ENCODE measurements around the gene GLP2R. TPM values are rescaled to one million over a fixed set of nuclear protein-coding genes. Genes with fewer than 3 reads are reported as not detected.
"Not testable (repeated sequence)": the region's sequence is repeated elsewhere in the genome, so short reads cannot be mapped to it uniquely, and the experiment has no call there.

Gene GLP2R
- total RNA-seq (2014; rRNA removed; shearing (Covaris generic)) = 1.7 and 2.5 TPM in 2 replicates

GRCh38 chr17:9825641-9826150 lies at the start of gene GLP2R:
Gene GLP2R, plus strand, starts transcription at chr17:9825924. Its CDS starts 140 bp downstream, at chr17:9826064.
- no peak for DNase-seq (ENCODE audit: low read depth)

- DNase-seq (ENCODE audit: low read depth) = no peak
These were observed 48.8 kb upstream of the GLP2R start for GRCh38 chr17:9776911-9777310.

GRCh38 chr17:9780552-9780951 lies 45.2 kb upstream of the GLP2R start:
- no peak for DNase-seq (ENCODE audit: low read depth)

GRCh38 chr17:9783050-9783449 lies 42.7 kb upstream of the GLP2R start:
- no peak for DNase-seq (ENCODE audit: low read depth)

GRCh38 chr17:9783465-9783864 lies 42.3 kb upstream of the GLP2R start:
- DNase-seq (ENCODE audit: low read depth) = not testable (repeated sequence)

GRCh38 chr17:9784544-9784943 lies 41.2 kb upstream of the GLP2R start:
- DNase-seq (ENCODE audit: low read depth) = no peak

GRCh38 chr17:9788601-9789000 lies 37.1 kb upstream of the GLP2R start:
- DNase-seq (ENCODE audit: low read depth) = no peak

GRCh38 chr17:9790316-9790715 lies 35.4 kb upstream of the GLP2R start:
- DNase-seq (ENCODE audit: low read depth) = no peak

- DNase-seq (ENCODE audit: low read depth) = no peak
These were observed 34.5 kb upstream of the GLP2R start, which contains the start of gene DHRS7C for GRCh38 chr17:9790889-9791876. Gene DHRS7C, minus strand, starts transcription at chr17:9791592. Its CDS starts 308 bp downstream, at chr17:9791284.

- DNase-seq (ENCODE audit: low read depth) = no peak
These were observed 33.4 kb upstream of the GLP2R start for GRCh38 chr17:9792181-9792840.

GRCh38 chr17:9798008-9798407 lies 27.7 kb upstream of the GLP2R start:
- DNase-seq (ENCODE audit: low read depth) = peak; percentile 37

GRCh38 chr17:9798724-9799123 lies 27.0 kb upstream of the GLP2R start:
- peak; percentile 43 for DNase-seq (ENCODE audit: low read depth)

- DNase-seq (ENCODE audit: low read depth) = no peak
These were observed 24.2 kb upstream of the GLP2R start for GRCh38 chr17:9801505-9801904.

- DNase-seq (ENCODE audit: low read depth) = peak; percentile 96
These were observed 23.4 kb upstream of the GLP2R start for GRCh38 chr17:9802294-9802693.

GRCh38 chr17:9802697-9803096 lies 23.0 kb upstream of the GLP2R start:
- no peak for DNase-seq (ENCODE audit: low read depth)

- no peak for DNase-seq (ENCODE audit: low read depth)
These were observed 20.0 kb upstream of the GLP2R start for GRCh38 chr17:9805769-9806168.

GRCh38 chr17:9806699-9807098 lies 19.0 kb upstream of the GLP2R start:
- DNase-seq (ENCODE audit: low read depth) = no peak

GRCh38 chr17:9809409-9809808 lies 16.3 kb upstream of the GLP2R start:
- no peak for DNase-seq (ENCODE audit: low read depth)

- peak; percentile 51 for DNase-seq (ENCODE audit: low read depth)
These were observed 15.4 kb upstream of the GLP2R start for GRCh38 chr17:9810100-9810949.

GRCh38 chr17:9811086-9811485 lies 14.6 kb upstream of the GLP2R start:
- peak; percentile 75 for DNase-seq (ENCODE audit: low read depth)

GRCh38 chr17:9811537-9811936 lies 14.2 kb upstream of the GLP2R start:
- no peak for DNase-seq (ENCODE audit: low read depth)

GRCh38 chr17:9813166-9813565 lies 12.6 kb upstream of the GLP2R start:
- DNase-seq (ENCODE audit: low read depth) = no peak
